Peyer's patch (tissue), 4 donors: ENCODE measurements around the gene TRRAP. TPM values are rescaled to one million over a fixed set of nuclear protein-coding genes. Genes with fewer than 3 reads are reported as not detected.

Experiments
- DNase-seq, 3 donors: peaks; one replicate each; pipeline ENCODE4 v3.0.0-alpha.2; 2017 to 2019
- H3K27ac ChIP-seq, 4 donors: fragments of 200-600 bp; sonication (generic); one replicate each; pipeline ENCODE4 v1.5.1; 2016 to 2019
- H3K27me3 ChIP-seq, 2 donors: fragments of 200-600 bp; sonication (generic); one replicate each; pipeline ENCODE4 v1.5.1; 2019
- H3K36me3 ChIP-seq, 3 donors: fragments of 200-600 bp; sonication (generic); one replicate each; pipeline ENCODE4 v1.5.1; 2016 to 2019
- H3K4me1 ChIP-seq, 4 donors: fragments of 200-600 bp; sonication (generic); one replicate each; pipeline ENCODE4 v1.5.1; 2016 to 2019
- H3K4me3 ChIP-seq, 4 donors: fragments of 200-600 bp; sonication (generic); 1 replicate in 3 of 4; 2 replicates in 1 of 4; pipeline ENCODE4 v1.5.1; 2016 to 2019; ENCODE audit warnings: mild to moderate bottlenecking in 1 of 4
- H3K9me3 ChIP-seq, 4 donors: fragments of 200-600 bp; sonication (generic); one replicate each; pipeline ENCODE4 v1.5.1; 2016 to 2019; ENCODE audit warnings: mild to moderate bottlenecking in 1 of 4
- CTCF ChIP-seq, 6 experiments: fragments of 450-650 bp in 4 of 6; fragments of 200-600 bp in 2 of 6; sonication (generic) in 1 of 6; IDR thresholded peaks; one replicate each; pipeline ENCODE4 v1.5.1; 2017 to 2019; ENCODE audit warnings: antibody characterized with exemption in 6 of 6, mild to moderate bottlenecking in 3 of 6, moderate library complexity in 1 of 6
- POLR2A ChIP-seq, 2 donors: fragments of 450-650 bp; IDR thresholded peaks; one replicate each; pipeline ENCODE4 v1.5.1; 2017; ENCODE audit warnings: antibody characterized with exemption in 2 of 2, mild to moderate bottlenecking in 2 of 2, moderate library complexity in 2 of 2
- total RNA-seq, 4 donors: library from RNA; depleted of rRNA; stranded (reverse); fragments of >200 nt; gene quantifications; one replicate each; pipeline ENCODE4 v1.1.0, GENCODE V29; 2016

TRRAP gene
- total RNA-seq, 4 donors from 2014 or later, result 39.2 to 62.3 (median 57.8) TPM

GRCh38 chr7:98943336-98943735 is 65.0 kb downstream of the TRRAP start:
- no peak overlapping the region for H3K4me3 ChIP-seq
- H3K4me1 ChIP-seq, result no peaks in the 10 kb centered on the region
- H3K27ac ChIP-seq, result no peak overlapping the region
- H3K9me3 ChIP-seq, result no peaks in the 10 kb centered on the region
- H3K27me3 ChIP-seq, result no peaks in the 10 kb centered on the region
- TF ChIP-seq CTCF (IDR thresholded peaks at IDR 0.05), result no peak
- DNase-seq, result no peak
- H3K36me3 ChIP-seq, result peaks cover 0 to 85% (median 0%) of the 10 kb centered on the region in 3 donors

- Histone ChIP-seq H3K4me3 (no peak overlapping the region), H3K4me1 (no peaks in the 10 kb centered on the region), H3K27ac (no peak overlapping the region), H3K27me3 (no peaks in the 10 kb centered on the region), H3K36me3 (peaks cover 0 to 85% (median 0%) of the 10 kb centered on the region in 3 donors), H3K9me3 (no peaks in the 10 kb centered on the region)
- no peak for DNase-seq
- no peak for TF ChIP-seq POLR2A (IDR thresholded peaks at IDR 0.05)
- no peak for TF ChIP-seq CTCF (IDR thresholded peaks at IDR 0.05)
Observed at GRCh38 chr7:98944386-98944785, 66.1 kb downstream of the TRRAP start.

GRCh38 chr7:98945852-98946251 is 67.5 kb downstream of the TRRAP start:
- H3K27ac ChIP-seq, result no peak overlapping the region
- H3K36me3 ChIP-seq, result peaks cover 0 to 85% (median 0%) of the 10 kb centered on the region in 3 donors
- H3K4me3 ChIP-seq, result no peak overlapping the region
- DNase-seq, result no peak
- H3K9me3 ChIP-seq, result no peaks in the 10 kb centered on the region
- H3K27me3 ChIP-seq, result no peaks in the 10 kb centered on the region
- TF ChIP-seq POLR2A (IDR thresholded peaks at IDR 0.05) (no peak), CTCF (IDR thresholded peaks at IDR 0.05) (no peak)
- no peaks in the 10 kb centered on the region for H3K4me1 ChIP-seq

GRCh38 chr7:98946389-98946788 is 68.1 kb downstream of the TRRAP start:
- Histone ChIP-seq H3K4me3 (no peak overlapping the region), H3K4me1 (no peaks in the 10 kb centered on the region), H3K36me3 (peaks cover 0 to 85% (median 0%) of the 10 kb centered on the region in 3 donors), H3K27ac (no peak overlapping the region), H3K9me3 (no peaks in the 10 kb centered on the region), H3K27me3 (no peaks in the 10 kb centered on the region)
- TF ChIP-seq CTCF (IDR thresholded peaks at IDR 0.05) (no peak), POLR2A (IDR thresholded peaks at IDR 0.05) (no peak)
- no peak for DNase-seq

- no peaks in the 10 kb centered on the region for H3K4me1 ChIP-seq
- no peak overlapping the region for H3K27ac ChIP-seq
- TF ChIP-seq POLR2A (IDR thresholded peaks at IDR 0.05) (no peak), CTCF (IDR thresholded peaks at IDR 0.05) (no peak)
- H3K36me3 ChIP-seq, result peaks cover 0 to 90% (median 0%) of the 10 kb centered on the region in 3 donors
- H3K4me3 ChIP-seq, result no peak overlapping the region
- H3K9me3 ChIP-seq, result no peaks in the 10 kb centered on the region
- no peaks in the 10 kb centered on the region for H3K27me3 ChIP-seq
- no peak for DNase-seq
Observed at GRCh38 chr7:98949336-98950044, 71.2 kb downstream of the TRRAP start.
